ENCODE data around the gene KDR.

KDR gene

GRCh38 chr4:55161739-55162138 is 36.3 kb upstream of the KDR start:
- Histone ChIP-seq H3K4me1 (no peaks in the 10 kb centered on the region), H3K36me3 (no peaks in the 10 kb centered on the region), H3K27me3 (no peaks in the 10 kb centered on the region), H3K4me3 (ENCODE audit: low read depth, low read length) (no peak overlapping the region), H3K9me3 (no peaks in the 10 kb centered on the region)
- no peak for TF ChIP-seq CTCF (IDR thresholded peaks at IDR 0.05; ENCODE audit: low read depth, low read length)
- no peak for DNase-seq

- Histone ChIP-seq H3K9me3 (no peaks in the 10 kb centered on the region), H3K27me3 (no peaks in the 10 kb centered on the region), H3K36me3 (no peaks in the 10 kb centered on the region), H3K4me3 (ENCODE audit: low read depth, low read length) (no peak overlapping the region), H3K4me1 (no peaks in the 10 kb centered on the region)
- no peak for DNase-seq
- no peak for TF ChIP-seq CTCF (IDR thresholded peaks at IDR 0.05; ENCODE audit: low read depth, low read length)
Observed at GRCh38 chr4:55159851-55160250, 34.5 kb upstream of the KDR start.

GRCh38 chr4:55158957-55159356 is 33.6 kb upstream of the KDR start:
- Histone ChIP-seq H3K27me3 (no peaks in the 10 kb centered on the region), H3K9me3 (no peaks in the 10 kb centered on the region), H3K4me1 (no peaks in the 10 kb centered on the region), H3K36me3 (no peaks in the 10 kb centered on the region), H3K4me3 (ENCODE audit: low read depth, low read length) (no peak overlapping the region)
- no peak for TF ChIP-seq CTCF (IDR thresholded peaks at IDR 0.05; ENCODE audit: low read depth, low read length)
- DNase-seq = no peak

GRCh38 chr4:55157559-55158277 is 32.3 kb upstream of the KDR start:
- Histone ChIP-seq H3K36me3 (no peaks in the 10 kb centered on the region), H3K9me3 (no peaks in the 10 kb centered on the region), H3K27me3 (no peaks in the 10 kb centered on the region), H3K4me1 (no peaks in the 10 kb centered on the region), H3K4me3 (ENCODE audit: low read depth, low read length) (no peak overlapping the region)
- no peak for DNase-seq
- no peak for TF ChIP-seq CTCF (IDR thresholded peaks at IDR 0.05; ENCODE audit: low read depth, low read length)

GRCh38 chr4:55154933-55155332 is 29.5 kb upstream of the KDR start:
- Histone ChIP-seq H3K4me1 (no peaks in the 10 kb centered on the region), H3K9me3 (no peaks in the 10 kb centered on the region), H3K4me3 (ENCODE audit: low read depth, low read length) (no peak overlapping the region), H3K27me3 (no peaks in the 10 kb centered on the region), H3K36me3 (no peaks in the 10 kb centered on the region)
- no peak for DNase-seq
- TF ChIP-seq CTCF (IDR thresholded peaks at IDR 0.05; ENCODE audit: low read depth, low read length) = no peak

GRCh38 chr4:55154290-55154880 is 29.0 kb upstream of the KDR start:
- no peak overlapping the region for H3K4me3 ChIP-seq (ENCODE audit: low read depth, low read length)
- DNase-seq = no peak
- no peaks in the 10 kb centered on the region for H3K9me3 ChIP-seq
- H3K4me1 ChIP-seq = no peaks in the 10 kb centered on the region
- H3K36me3 ChIP-seq = no peaks in the 10 kb centered on the region
- H3K27me3 ChIP-seq = no peaks in the 10 kb centered on the region
- no peak for TF ChIP-seq CTCF (IDR thresholded peaks at IDR 0.05; ENCODE audit: low read depth, low read length)

Data from BE2C (cell line).